ENCODE measurements around the gene SPRED2.

DNA sequence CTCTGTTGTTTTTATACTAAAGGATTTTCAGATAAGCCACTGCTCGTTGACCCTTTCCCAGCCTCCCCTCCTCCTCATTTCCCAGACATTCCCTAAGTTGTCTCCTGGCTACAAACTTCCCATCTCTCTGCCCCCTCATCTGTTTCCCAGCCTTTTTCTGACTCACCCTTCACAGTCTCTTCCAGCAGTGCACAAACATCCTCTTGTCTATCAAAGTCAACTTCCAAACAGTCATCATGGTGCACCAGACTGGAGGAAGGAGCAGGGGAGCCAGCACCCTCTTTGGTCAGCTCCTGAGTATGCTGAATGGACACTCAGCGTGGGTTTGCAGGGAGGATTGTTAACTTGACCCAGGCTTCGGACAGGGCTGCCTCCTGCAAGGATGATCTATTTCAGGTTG, 26.6 kb upstream of the SPRED2 start:
- TF ChIP-seq POLR2AphosphoS5 (IDR thresholded peaks at IDR 0.05; ENCODE audit: low read depth, low read length) (no peak), POLR2A (IDR thresholded peaks at IDR 0.05; ENCODE audit: low read depth, low read length) (no peak)
